Upper lobe of left lung (tissue), 6 donors: ENCODE data around the gene REM1. TPM values are rescaled to one million over a fixed set of nuclear protein-coding genes. Genes with fewer than 3 reads are reported as not detected.
A peak's percentile ranks its signal among the peaks of the same experiment; 100 is the strongest.
"Not testable (repeated sequence)": the region's sequence is repeated elsewhere in the genome, so short reads cannot be mapped to it uniquely, and the experiment has no call there.

ENCODE experiments used
- ATAC-seq, 2 donors: fragments of 200-7000 bp; cut with Tn5 transposase; one replicate each; pipeline ENCODE4 v1.9.1; 2022; ENCODE audit warnings: mild to moderate bottlenecking in 2 of 2, moderate library complexity in 2 of 2; ENCODE audit not compliant: low FRiP score in 2 of 2
- DNase-seq, 2 donors: peaks; one replicate each; pipeline ENCODE4 v3.0.0-alpha.2; 2019 to 2020
- H3K27ac ChIP-seq, 4 donors: fragments of 200-600 bp; sonication (generic); one replicate each; pipeline ENCODE4 v1.5.1; 2016 to 2019
- H3K27me3 ChIP-seq, 4 donors: fragments of 200-600 bp; sonication (generic); one replicate each; pipeline ENCODE4 v1.5.1; 2017 to 2019
- H3K36me3 ChIP-seq, 4 donors: fragments of 200-600 bp; sonication (generic); one replicate each; pipeline ENCODE4 v1.5.1; 2016 to 2019
- H3K4me1 ChIP-seq, 4 donors: fragments of 200-600 bp; sonication (generic); one replicate each; pipeline ENCODE4 v1.5.1; 2018 to 2019
- H3K4me3 ChIP-seq, 4 donors: fragments of 200-600 bp; sonication (generic); one replicate each; pipeline ENCODE4 v1.5.1; 2017 to 2019; ENCODE audit warnings: mild to moderate bottlenecking in 2 of 4, moderate library complexity in 1 of 4
- H3K9me3 ChIP-seq, 4 donors: fragments of 200-600 bp; sonication (generic); one replicate each; pipeline ENCODE4 v1.5.1; 2018 to 2019
- CTCF ChIP-seq, 6 experiments: fragments of 450-650 bp in 4 of 6; fragments of 200-600 bp in 2 of 6; sonication (generic) in 2 of 6; IDR thresholded peaks; one replicate each; pipeline ENCODE4 v1.5.1; 2016 to 2019; ENCODE audit warnings: antibody characterized with exemption in 6 of 6
- EP300 ChIP-seq, 4 donors: sonication (generic); formaldehyde crosslinking; IDR thresholded peaks; one replicate each; pipeline ENCODE4 v1.5.1; 2017; ENCODE audit warnings: antibody characterized with exemption in 4 of 4, control low read depth in 2 of 4
- POLR2A ChIP-seq, 4 donors: fragments of 450-650 bp; IDR thresholded peaks; one replicate each; pipeline ENCODE4 v1.5.1; 2016 to 2017; ENCODE audit warnings: antibody characterized with exemption in 4 of 4, mild to moderate bottlenecking in 2 of 4
- POLR2AphosphoS5 ChIP-seq, 2 donors: sonication (generic); formaldehyde crosslinking; IDR thresholded peaks; one replicate each; pipeline ENCODE4 v1.5.1; 2017; ENCODE audit warnings: antibody characterized with exemption in 2 of 2
- WGBS, 2 donors: methylation state at CpG; one replicate each; pipeline ENCODE4 v1.1.5; 2017 to 2018; 5-methylcytosine and 5-hydroxymethylcytosine counted together
- total RNA-seq, 6 donors: library from RNA; depleted of rRNA in 4 of 6; stranded (reverse); fragments of >200 nt in 4 of 6; gene quantifications; one replicate each; pipeline versions ENCODE4 v1.1.0 to v1.2.1, GENCODE V29; 2016 to 2021
- donor health status: DM: no; HTN: no; CAD: no; lungs with moderate emphysema.
- donor health status: DM: no; HTN: yes; CAD: no; lungs with severe emphysema.

The REM1 gene
- total RNA-seq, 6 donors from 2014 or later, result 0.30 to 9.5 (median 2.2) TPM

DNA sequence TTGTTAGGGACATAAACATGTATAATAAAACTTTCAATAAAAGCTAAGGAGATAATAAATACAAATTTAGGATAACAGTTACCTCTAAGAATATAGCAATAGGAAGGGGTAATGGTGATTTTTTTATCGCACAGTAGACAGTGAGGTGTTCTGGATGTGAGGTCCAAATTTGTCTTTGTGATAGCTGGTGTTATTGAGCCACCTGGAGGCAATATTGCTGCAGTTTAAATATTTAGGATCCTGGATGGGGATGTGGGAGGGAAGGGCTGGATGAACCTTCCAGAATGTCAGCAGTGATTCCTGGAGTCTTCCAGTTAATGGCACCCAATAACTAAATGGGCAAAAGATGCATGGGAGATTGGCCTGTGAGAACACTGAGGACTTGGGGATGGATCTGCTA, 20.7 kb upstream of the REM1 start:
- H3K36me3 ChIP-seq, result no peaks in the 10 kb centered on the region
- TF ChIP-seq EP300 (IDR thresholded peaks at IDR 0.05), result no peak
- no peak for TF ChIP-seq CTCF (IDR thresholded peaks at IDR 0.05)
- no peak for TF ChIP-seq POLR2A (IDR thresholded peaks at IDR 0.05)
- TF ChIP-seq POLR2AphosphoS5 (IDR thresholded peaks at IDR 0.05), result no peak
- H3K27ac ChIP-seq, result no peak overlapping the region
- DNase-seq, result no peak
- H3K4me3 ChIP-seq, result no peak overlapping the region
- H3K27me3 ChIP-seq, result no peaks in the 10 kb centered on the region
- no peaks in the 10 kb centered on the region for H3K4me1 ChIP-seq
- WGBS, 2 donors, result 88 to 100% methylated on average over 1 of the region's 1 CpG
- ATAC-seq, result no peak
- H3K9me3 ChIP-seq, result no peaks in the 10 kb centered on the region

DNA sequence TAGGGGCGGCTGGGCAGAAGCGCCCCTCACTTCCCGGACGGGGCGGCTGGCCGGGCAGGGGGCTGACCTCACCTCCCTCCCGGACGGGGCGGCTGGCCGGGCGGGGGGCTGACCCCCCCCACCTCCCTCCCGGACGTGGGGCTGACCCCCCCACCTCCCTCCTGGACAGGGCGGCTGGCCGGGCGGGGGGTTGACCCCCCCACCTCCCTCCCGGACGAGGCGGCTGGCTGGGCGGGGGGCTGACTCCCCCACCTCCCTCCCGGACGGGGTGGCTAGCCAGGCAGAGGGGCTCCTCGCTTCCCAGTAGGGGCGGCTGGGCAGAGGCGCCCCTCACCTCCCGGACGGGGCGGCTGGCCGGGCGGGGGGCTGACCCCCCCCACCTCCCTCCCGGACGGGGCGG, 4.1 kb upstream of the REM1 start:
- not testable (repeated sequence) for H3K9me3 ChIP-seq, H3K4me3 ChIP-seq, ATAC-seq, H3K27ac ChIP-seq, DNase-seq, H3K36me3 ChIP-seq
- WGBS, 2 donors, result no CpG with 5 or more reads among the region's 33 CpGs
- H3K27me3 ChIP-seq, result peaks cover 0 to 10% (median 4%) of the 10 kb centered on the region in 4 donors
- peaks cover 8 to 19% (median 10%) of the 10 kb centered on the region in 4 donors for H3K4me1 ChIP-seq

DNA sequence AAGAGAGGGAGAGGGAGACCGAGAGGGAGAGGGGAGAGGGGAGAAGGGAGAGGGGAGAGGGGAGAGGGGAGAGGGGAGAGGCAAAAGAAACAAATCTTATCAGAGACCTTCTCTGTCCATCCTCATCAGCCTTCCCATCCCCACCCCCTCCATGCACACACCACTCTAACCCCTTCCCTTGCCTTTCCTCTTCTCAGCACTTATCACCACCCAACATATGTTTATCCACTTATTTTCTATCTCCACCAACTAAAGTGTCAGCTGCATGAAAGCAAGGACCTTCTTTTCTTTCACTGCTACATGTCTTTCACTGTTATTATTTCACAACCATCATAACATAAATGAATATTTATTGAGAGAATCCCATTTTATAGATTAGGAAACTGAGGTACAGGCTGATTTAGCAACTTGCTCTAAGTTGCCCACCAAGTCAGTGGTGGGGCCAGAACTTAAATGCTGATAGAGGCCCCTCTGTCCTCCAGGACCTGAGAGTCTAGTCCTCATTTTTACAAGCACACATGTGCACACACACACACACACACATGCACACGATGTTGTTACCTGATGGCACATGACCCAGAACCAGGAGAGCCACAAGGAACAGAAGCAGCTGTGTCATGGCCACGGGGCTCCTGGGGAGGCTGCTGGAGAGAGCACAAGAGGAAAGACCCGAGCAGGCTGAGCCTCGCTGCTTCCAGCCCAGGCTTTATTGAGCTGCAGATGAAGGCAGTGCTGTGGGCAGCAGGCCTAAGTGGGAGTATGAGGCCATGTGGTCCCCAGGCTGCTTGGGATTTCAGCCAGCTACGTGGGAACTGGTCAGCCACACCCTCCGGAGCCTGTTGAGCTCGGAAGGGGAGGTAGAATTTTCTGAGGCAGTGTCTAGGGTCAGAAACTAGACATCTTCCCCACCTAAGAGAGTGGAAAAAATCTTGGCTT, 2.4 kb upstream of the REM1 start:
- DNase-seq, result no peak
- peaks cover 0 to 13% (median 4%) of the 10 kb centered on the region in 4 donors for H3K27me3 ChIP-seq
- 67 to 81% methylated on average over 3 to 8 of the region's 8 CpGs for WGBS, 2 donors
- H3K9me3 ChIP-seq, result no peaks in the 10 kb centered on the region
- peak; percentile 28 to 50 for ATAC-seq
- no peak overlapping the region for H3K4me3 ChIP-seq
- no peaks in the 10 kb centered on the region for H3K36me3 ChIP-seq
- no peak for TF ChIP-seq EP300 (IDR thresholded peaks at IDR 0.05)
- no peak for TF ChIP-seq POLR2AphosphoS5 (IDR thresholded peaks at IDR 0.05)
- TF ChIP-seq CTCF (IDR thresholded peaks at IDR 0.05), result no peak
- H3K4me1 ChIP-seq, result peaks cover 8 to 19% (median 10%) of the 10 kb centered on the region in 4 donors
- no peak overlapping the region for H3K27ac ChIP-seq

GRCh38 chr20:31473331-31474096, 1.6 kb upstream of the REM1 start:
- DNase-seq (no peak), ATAC-seq (no peak)
- 75 to 91% methylated on average over 5 of the region's 5 CpGs for WGBS, 2 donors
- TF ChIP-seq POLR2AphosphoS5 (IDR thresholded peaks at IDR 0.05) (no peak), POLR2A (IDR thresholded peaks at IDR 0.05) (no peak), CTCF (IDR thresholded peaks at IDR 0.05) (no peak), EP300 (IDR thresholded peaks at IDR 0.05) (no peak)
- Histone ChIP-seq H3K9me3 (no peaks in the 10 kb centered on the region), H3K27ac (no peak overlapping the region), H3K4me3 (no peak overlapping the region), H3K27me3 (peaks cover 0 to 13% (median 4%) of the 10 kb centered on the region in 4 donors), H3K4me1 (peaks cover 8 to 19% (median 10%) of the 10 kb centered on the region in 4 donors), H3K36me3 (no peaks in the 10 kb centered on the region)

DNA sequence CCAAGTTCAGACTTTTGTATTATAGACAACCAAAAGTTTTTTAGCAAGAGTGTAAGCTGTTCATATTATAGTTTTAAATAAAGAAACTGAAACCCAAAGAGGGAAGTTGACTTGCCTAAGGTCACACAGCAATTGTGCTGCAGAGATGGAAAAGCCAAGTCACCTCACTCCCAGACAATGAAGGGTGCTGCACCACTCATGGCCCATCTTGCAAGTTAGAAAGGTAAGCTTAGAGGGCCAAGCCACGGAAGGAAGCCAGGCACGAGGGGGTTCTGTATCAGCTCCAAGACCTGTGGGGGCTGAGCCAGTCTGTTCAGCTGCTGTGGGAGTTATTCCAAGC, 1.0 kb upstream of the REM1 start:
- WGBS, 2 donors, result 35 to 80% methylated on average over 1 to 2 of the region's 2 CpGs
- no peak overlapping the region for H3K4me3 ChIP-seq
- no peaks in the 10 kb centered on the region for H3K9me3 ChIP-seq
- H3K27ac ChIP-seq, result no peak overlapping the region
- H3K4me1 ChIP-seq, result peaks cover 8 to 19% (median 10%) of the 10 kb centered on the region in 4 donors
- TF ChIP-seq CTCF (IDR thresholded peaks at IDR 0.05) (no peak), EP300 (IDR thresholded peaks at IDR 0.05) (no peak), POLR2A (IDR thresholded peaks at IDR 0.05) (no peak), POLR2AphosphoS5 (IDR thresholded peaks at IDR 0.05) (no peak)
- DNase-seq (no peak), ATAC-seq (no peak)
- H3K27me3 ChIP-seq, result peaks cover 0 to 13% (median 4%) of the 10 kb centered on the region in 4 donors
- no peaks in the 10 kb centered on the region for H3K36me3 ChIP-seq
